HepG2 (cell line): ENCODE measurements around the gene ZC3H14. TPM values are rescaled to one million over a fixed set of nuclear protein-coding genes. Genes with fewer than 3 reads are reported as not detected.

Source experiments
- ATAC-seq: fragments of 200-7000 bp; cut with Tn5 transposase; 3 replicates; pipeline ENCODE4 v1.9.1; 2020; ENCODE audit warnings: mild to moderate bottlenecking, moderate library complexity
- BruUV-seq: library from RNA; stranded (reverse); fragments of 400-500 nt; replicated peaks from 2 replicates; lab custom pipeline; 2021; lab: Mats Ljungman, UMichigan
- CTCF ChIA-PET: fragments of 300-600 bp; formaldehyde crosslinking; extraction: SDS; loops from one replicate; lab custom pipeline; 2021; ENCODE audit warnings: low total read pairs, inconsistent platforms, low intra/inter-chr PET ratio; lab: Yijun Ruan, JAX
- POLR2A ChIA-PET: fragments of 350-600 bp; sonication (Branson Sonifier 250); formaldehyde crosslinking; loops from one replicate; lab custom pipeline; 2020; ENCODE audit warnings: antibody characterized with exemption, inconsistent platforms; lab: Yijun Ruan, JAX
- DNase-seq: peaks from one replicate; pipeline ENCODE4 v3.0.0-alpha.2; 2015; ENCODE audit warnings: low spot score
- FAIRE-seq: peaks from 3 replicates; lab custom pipeline; 2011; peaks lifted over from hg19 to GRCh38; lab: Jason Lieb, UNC
- H2AFZ ChIP-seq: one replicate; pipeline ENCODE4 v1.6.1; 2011; ENCODE audit warnings: low read length, inconsistent platforms
- H3K27ac ChIP-seq: fragments of 300-600 bp; 3 replicates; pipeline ENCODE4 v1.8.0; 2011; ENCODE audit warnings: mixed run types, mild to moderate bottlenecking, mixed read lengths, low read length, inconsistent platforms; ENCODE audit not compliant: insufficient read depth; ENCODE audit errors: extremely low read length
- H3K27me3 ChIP-seq, 2 experiments: fragments of 200-600 bp in 1 of 2; 2 replicates in 1 of 2; 3 replicates in 1 of 2; pipeline versions ENCODE4 v1.6.0 to v1.8.0; 2011; ENCODE audit warnings: low read length in 2 of 2, mild to moderate bottlenecking in 2 of 2, moderate library complexity in 2 of 2, inconsistent platforms in 1 of 2; ENCODE audit not compliant: insufficient read depth in 2 of 2, control insufficient read depth in 1 of 2
- H3K36me3 ChIP-seq, 2 experiments: fragments of 200-600 bp in 1 of 2; replicated peaks in 1 of 2; 2 replicates in 1 of 2; 3 replicates in 1 of 2; pipeline versions ENCODE4 v1.5.1 to v1.8.0; 2011; ENCODE audit warnings: low read length in 2 of 2, inconsistent platforms in 1 of 2; ENCODE audit not compliant: insufficient read depth in 2 of 2, control insufficient read depth in 1 of 2
- H3K4me1 ChIP-seq: 2 replicates; pipeline ENCODE4 v1.5.1; 2012; ENCODE audit warnings: low read length, inconsistent platforms; ENCODE audit not compliant: insufficient read depth
- H3K4me2 ChIP-seq: 2 replicates; pipeline ENCODE4 v1.6.0; 2011; ENCODE audit warnings: low read depth, low read length, inconsistent platforms
- H3K4me3 ChIP-seq, 3 experiments: fragments of 200-600 bp in 1 of 3; sonication (generic), shearing (Covaris generic) in 1 of 3; replicated peaks in 1 of 3; 2 replicates each; pipeline ENCODE4 v1.5.1; 2011 to 2016; ENCODE audit warnings: low read length in 3 of 3, inconsistent platforms in 2 of 3, low read depth in 2 of 3, mild to moderate bottlenecking in 2 of 3, control low read depth in 1 of 3, mixed read lengths in 1 of 3; ENCODE audit not compliant: insufficient read depth in 1 of 3
- H3K79me2 ChIP-seq: one replicate; pipeline ENCODE4 v1.6.1; 2011; ENCODE audit warnings: low read length, inconsistent platforms; ENCODE audit not compliant: insufficient read depth
- H3K9ac ChIP-seq: 2 replicates; pipeline ENCODE4 v1.6.0; 2011; ENCODE audit warnings: mild to moderate bottlenecking, low read depth, low read length, inconsistent platforms; ENCODE audit not compliant: insufficient read depth
- H3K9me3 ChIP-seq: 2 replicates; pipeline ENCODE4 v1.5.1; 2012; ENCODE audit warnings: mild to moderate bottlenecking, low read length
- H4K20me1 ChIP-seq: 2 replicates; pipeline ENCODE4 v1.6.0; 2011; ENCODE audit warnings: inconsistent platforms, mild to moderate bottlenecking, low read length, moderate library complexity; ENCODE audit not compliant: insufficient read depth
- KLF13 ChIP-seq: sonication (generic); formaldehyde crosslinking; IDR thresholded peaks from 2 replicates; pipeline ENCODE4 v1.4.0; 2020; ENCODE audit warnings: mild to moderate bottlenecking, missing genetic modification reagents
- NCOA5 ChIP-seq: sonication (generic); formaldehyde crosslinking; IDR thresholded peaks from 2 replicates; pipeline ENCODE4 v1.4.0; 2020; ENCODE audit warnings: missing genetic modification reagents
- NR0B2 ChIP-seq: sonication (generic); formaldehyde crosslinking; IDR thresholded peaks from 2 replicates; pipeline ENCODE4 v1.4.0; 2020; ENCODE audit warnings: mild to moderate bottlenecking, missing genetic modification reagents
- RAD51 ChIP-seq: fragments of 450-650 bp; IDR thresholded peaks from 2 replicates; pipeline ENCODE4 v1.6.1; 2016; ENCODE audit warnings: borderline replicate concordance
- RBAK ChIP-seq: sonication (generic); formaldehyde crosslinking; IDR thresholded peaks from 2 replicates; pipeline ENCODE4 v1.5.1; 2020; ENCODE audit warnings: mild to moderate bottlenecking, missing genetic modification reagents
- REPIN1 ChIP-seq: sonication (generic); formaldehyde crosslinking; IDR thresholded peaks from 2 replicates; pipeline ENCODE4 v1.8.0; 2022; ENCODE audit warnings: missing genetic modification reagents, low read depth, mild to moderate bottlenecking, borderline replicate concordance
- TAF1 ChIP-seq: sonication (generic); formaldehyde crosslinking; IDR thresholded peaks from 2 replicates; pipeline ENCODE4 v1.4.0; 2020; ENCODE audit warnings: missing genetic modification reagents
- TRIM24 ChIP-seq: sonication (generic); formaldehyde crosslinking; IDR thresholded peaks from 2 replicates; pipeline ENCODE4 v1.8.0; 2022; ENCODE audit warnings: mild to moderate bottlenecking, missing genetic modification reagents
- YEATS2 ChIP-seq: sonication (generic); formaldehyde crosslinking; IDR thresholded peaks from 2 replicates; pipeline ENCODE4 v1.4.0; 2020; ENCODE audit warnings: missing genetic modification reagents, borderline replicate concordance
- ZNF124 ChIP-seq: sonication (generic); formaldehyde crosslinking; IDR thresholded peaks from 2 replicates; pipeline ENCODE4 v1.4.0; 2020; ENCODE audit warnings: missing genetic modification reagents
- ZNF225 ChIP-seq: sonication (generic); formaldehyde crosslinking; IDR thresholded peaks from 2 replicates; pipeline ENCODE4 v1.4.0; 2020; ENCODE audit warnings: mild to moderate bottlenecking, missing genetic modification reagents
- ZNF275 ChIP-seq: sonication (generic); formaldehyde crosslinking; IDR thresholded peaks from 2 replicates; pipeline ENCODE4 v1.8.0; 2022; ENCODE audit warnings: missing genetic modification reagents, mild to moderate bottlenecking, inconsistent platforms, borderline replicate concordance
- ZNF616 ChIP-seq: sonication (generic); formaldehyde crosslinking; IDR thresholded peaks from 2 replicates; pipeline ENCODE4 v1.5.0; 2020; ENCODE audit warnings: low read depth, mild to moderate bottlenecking, missing genetic modification reagents
- ZNF709 ChIP-seq: sonication (generic); formaldehyde crosslinking; IDR thresholded peaks from 2 replicates; pipeline ENCODE4 v1.5.0; 2020; ENCODE audit warnings: mild to moderate bottlenecking, missing genetic modification reagents
- ZNF747 ChIP-seq: sonication (generic); formaldehyde crosslinking; IDR thresholded peaks from 2 replicates; pipeline ENCODE4 v1.8.1; 2023; ENCODE audit warnings: missing genetic modification reagents, mild to moderate bottlenecking, borderline replicate concordance
- ZZZ3 ChIP-seq: sonication (generic); formaldehyde crosslinking; IDR thresholded peaks from 2 replicates; pipeline ENCODE4 v1.4.0; 2020; ENCODE audit warnings: missing genetic modification reagents, mild to moderate bottlenecking, borderline replicate concordance
- WGBS: methylation state at CpG from one replicate; pipeline ENCODE4 v1.1.6; 2017; ENCODE audit warnings: low lambda C conversion rate; 5-methylcytosine and 5-hydroxymethylcytosine counted together
- in situ Hi-C: cut with HindIII; loops from 2 replicates; pipeline ENCODE4 v1.10.0; 2017; ENCODE audit warnings: low pct_unique_long_range_greater_than_20kb; ENCODE audit not compliant: extremely low pct_ligation_motif_present
- intact Hi-C: fragments of 100-400 bp; cut with micrococcal nuclease; formaldehyde crosslinking; loops from one replicate; pipeline ENCODE4 v1.10.0; 2022; ENCODE audit not compliant: unreplicated experiment
- polyA plus RNA-seq, 8 experiments: library from polyadenylated mRNA; depleted of rRNA in 3 of 8; stranded (reverse) in 7 of 8; unstranded in 1 of 8; fragments of >200 nt; fragmentation: Illumina TruSeq in 4 of 8; extraction: Trizol in 4 of 8; gene quantifications; 2 replicates each; pipeline versions ENCODE4 v1.2.1 to v1.2.3, GENCODE V29; 2011 to 2016; ENCODE audit warnings: low read depth in 4 of 8, missing spikeins in 1 of 8, mixed read lengths in 1 of 8; ENCODE audit not compliant: insufficient read depth in 1 of 8
- total RNA-seq, 5 experiments: library from RNA; depleted of rRNA; stranded (reverse); fragments of >200 nt; fragmentation: Illumina TruSeq; extraction: Trizol; gene quantifications; 2 replicates each; pipeline ENCODE4 v1.2.3, GENCODE V29; 2016; ENCODE audit warnings: low read depth in 1 of 5

The ZC3H14 gene
- total and polyA plus RNA-seq, 2 of the 13 experiments (the other 11 are each of a cell fraction or from before 2014, with no cell fraction given) = 65.1 to 67.5 TPM

- Histone ChIP-seq H3K9ac (no peak overlapping the region), H3K27me3 (no peaks in the 10 kb centered on the region), H3K4me3 (no peak overlapping the region), H3K36me3 (peaks cover 8 to 57% of the 10 kb centered on the region in 2 experiments), H3K4me2 (no peak overlapping the region), H3K27ac (no peak overlapping the region), H2AFZ (no peak overlapping the region)
- no peak for FAIRE-seq
- no peak for ATAC-seq
- no peak for TF ChIP-seq ZNF747
- TF ChIP-seq NCOA5 (CRISPR knock-in tag) = no peak
- TF ChIP-seq RAD51 = no peak
- TF ChIP-seq ZZZ3 (CRISPR knock-in tag) = no peak
- no peak for TF ChIP-seq ZNF616 (CRISPR knock-in tag)
- TF ChIP-seq ZNF709 (CRISPR knock-in tag) = no peak
- TF ChIP-seq KLF13 (CRISPR knock-in tag) = no peak
- TF ChIP-seq RBAK = no peak
- no peak for TF ChIP-seq NR0B2 (CRISPR knock-in tag)
- no peak for TF ChIP-seq YEATS2 (CRISPR knock-in tag)
- TF ChIP-seq ZNF275 = no peak
- TF ChIP-seq ZNF225 (CRISPR knock-in tag) = no peak
- no peak for TF ChIP-seq REPIN1 (CRISPR knock-in tag)
- no peak for TF ChIP-seq ZNF124 (CRISPR knock-in tag)
- TF ChIP-seq TAF1 (CRISPR knock-in tag) = no peak
- TF ChIP-seq TRIM24 (CRISPR knock-in tag) = no peak
- TF ChIP-seq, all 625 proteins: peak for 0
- ChIA-PET POLR2A (no interaction called here), CTCF (no interaction called here)
- Histone ChIP-seq H3K79me2 (no peaks in the 10 kb centered on the region), H3K9me3 (no peaks in the 10 kb centered on the region), H3K4me1 (peaks cover 17% of the 10 kb centered on the region), H4K20me1 (no peaks in the 10 kb centered on the region)
- WGBS = 78% methylated on average over 1 of the region's 1 CpG
- in situ Hi-C loops = no loop called here
- BruUV-seq = no TSS peak
- intact Hi-C loops = loop anchor here (2.0 kb wide), 1 partner anchor 49 kb away; the partner anchor contains the start of gene ZC3H14
- DNase-seq = no peak
These were observed 49.0 kb downstream of the ZC3H14 start for GRCh38 chr14:88611878-88612277.
